GM06990 (cell line): ENCODE measurements around the gene TRHDE.

Source experiments
- DNase-seq: peaks from one replicate; pipeline ENCODE4 v3.0.0-alpha.2; 2011; ENCODE audit not compliant: insufficient read length; ENCODE audit errors: extremely low read depth
- H3K27me3 ChIP-seq: replicated peaks from 2 replicates; pipeline ENCODE4 v1.6.0; 2011; ENCODE audit warnings: low read length; ENCODE audit not compliant: control insufficient read depth, insufficient read depth
- H3K36me3 ChIP-seq: 2 replicates; pipeline ENCODE4 v1.5.1; 2011; ENCODE audit warnings: low read length; ENCODE audit not compliant: control insufficient read depth, insufficient read depth
- H3K4me3 ChIP-seq: replicated peaks from 2 replicates; pipeline ENCODE4 v1.5.1; 2011; ENCODE audit warnings: low read depth, mild to moderate bottlenecking, control low read depth, low read length
- CTCF ChIP-seq: IDR thresholded peaks from 2 replicates; pipeline ENCODE4 v1.5.1; 2011; ENCODE audit warnings: low read length, control low read depth, mild to moderate bottlenecking, inconsistent platforms; ENCODE audit not compliant: insufficient read depth, poor library complexity, severe bottlenecking

The TRHDE gene

GRCh38 chr12:72274931-72275330 lies 2.8 kb downstream of the TRHDE start:
- DNase-seq, result no peak
- no peaks in the 10 kb centered on the region for H3K36me3 ChIP-seq
- no peak overlapping the region for H3K4me3 ChIP-seq
- no peaks in the 10 kb centered on the region; the same call in 1 of the 2 replicates for H3K27me3 ChIP-seq
- TF ChIP-seq CTCF, result no peak

- DNase-seq, result no peak
- H3K36me3 ChIP-seq, result no peaks in the 10 kb centered on the region
- TF ChIP-seq CTCF, result no peak
- no peak overlapping the region for H3K4me3 ChIP-seq
- no peaks in the 10 kb centered on the region; the same call in 1 of the 2 replicates for H3K27me3 ChIP-seq
Measured at GRCh38 chr12:72275526-72275925, 3.4 kb downstream of the TRHDE start.

GRCh38 chr12:72276181-72276805 lies 4.1 kb downstream of the TRHDE start:
- TF ChIP-seq CTCF, result no peak
- Histone ChIP-seq H3K36me3 (no peaks in the 10 kb centered on the region), H3K4me3 (no peak overlapping the region), H3K27me3 (no peaks in the 10 kb centered on the region; the same call in 1 of the 2 replicates)
- no peak for DNase-seq

- Histone ChIP-seq H3K27me3 (no peaks in the 10 kb centered on the region), H3K36me3 (no peaks in the 10 kb centered on the region), H3K4me3 (no peak overlapping the region)
- DNase-seq, result no peak
- no peak for TF ChIP-seq CTCF
Measured at GRCh38 chr12:72277415-72277814, 5.2 kb downstream of the TRHDE start.

GRCh38 chr12:72278894-72279293 lies 6.7 kb downstream of the TRHDE start:
- no peak for DNase-seq
- TF ChIP-seq CTCF, result no peak
- Histone ChIP-seq H3K36me3 (no peaks in the 10 kb centered on the region), H3K27me3 (no peaks in the 10 kb centered on the region), H3K4me3 (no peak overlapping the region)

GRCh38 chr12:72281126-72281525 lies 9.0 kb downstream of the TRHDE start:
- TF ChIP-seq CTCF, result no peak
- Histone ChIP-seq H3K27me3 (no peaks in the 10 kb centered on the region), H3K36me3 (no peaks in the 10 kb centered on the region), H3K4me3 (no peak overlapping the region)
- no peak for DNase-seq
